K562 (cell line): ENCODE measurements around the gene DNPEP. TPM values are rescaled to one million over a fixed set of nuclear protein-coding genes. Genes with fewer than 3 reads are reported as not detected.

Experiments used
- ATAC-seq: fragments of 200-7000 bp; cut with Tn5 transposase; 3 replicates; pipeline ENCODE4 v1.9.1; 2020; ENCODE audit warnings: moderate library complexity
- BruUV-seq: library from RNA; stranded (reverse); fragments of 400-500 nt; replicated peaks from 2 replicates; lab custom pipeline; 2021; lab: Mats Ljungman, UMichigan
- CTCF ChIA-PET: fragments of 300-600 bp; formaldehyde crosslinking; extraction: SDS; loops from one replicate; lab custom pipeline; 2021; ENCODE audit warnings: low intra/inter-chr PET ratio; lab: Yijun Ruan, JAX
- POLR2A ChIA-PET: fragments of 300-600, 350-650 bp; sonication (Branson Sonifier 250); formaldehyde crosslinking; extraction: SDS; loops from one replicate; lab custom pipeline; 2021; ENCODE audit warnings: antibody characterized with exemption, inconsistent platforms; lab: Yijun Ruan, JAX
- DNase-seq, 4 experiments: peaks; one replicate each; pipeline versions ENCODE4 v3.0.0 to v3.0.0-alpha.2; 2011 to 2018; ENCODE audit warnings: low spot score in 3 of 4, mixed read lengths in 3 of 4; ENCODE audit errors: extremely low read depth in 1 of 4
- FAIRE-seq: peaks from 2 replicates; lab custom pipeline; 2011; peaks lifted over from hg19 to GRCh38; lab: Jason Lieb, UNC
- H2AFZ ChIP-seq: 2 replicates; pipeline ENCODE4 v1.6.0; 2011; ENCODE audit warnings: low read depth, low read length, control low read depth, inconsistent platforms
- H3K27ac ChIP-seq: fragments of 200-600 bp; 3 replicates; pipeline ENCODE4 v1.8.0; 2011; ENCODE audit warnings: low read depth, mild to moderate bottlenecking, control low read depth, inconsistent platforms, low read length, moderate library complexity, mixed read lengths; ENCODE audit errors: extremely low read depth
- H3K27me3 ChIP-seq, 2 experiments: fragments of 300-600 bp in 1 of 2; 2 replicates in 1 of 2; 3 replicates in 1 of 2; pipeline versions ENCODE4 v1.6.0 to v1.8.0; 2011; ENCODE audit warnings: inconsistent platforms in 2 of 2, low read length in 2 of 2, mild to moderate bottlenecking in 1 of 2, mixed read lengths in 1 of 2, moderate library complexity in 1 of 2; ENCODE audit not compliant: control insufficient read depth in 2 of 2, insufficient read depth in 2 of 2
- H3K36me3 ChIP-seq: fragments of 300-600 bp; 3 replicates; pipeline ENCODE4 v1.8.0; 2011; ENCODE audit warnings: mild to moderate bottlenecking, low read length, inconsistent platforms; ENCODE audit not compliant: control insufficient read depth, insufficient read depth
- H3K4me1 ChIP-seq, 2 experiments: fragments of 200-600 bp in 1 of 2; replicated peaks in 1 of 2; 2 replicates in 1 of 2; 3 replicates in 1 of 2; pipeline versions ENCODE4 v1.5.1 to v1.8.0; 2011; ENCODE audit warnings: inconsistent platforms in 2 of 2, low read length in 2 of 2, mild to moderate bottlenecking in 1 of 2, mixed read lengths in 1 of 2, moderate library complexity in 1 of 2; ENCODE audit not compliant: control insufficient read depth in 2 of 2, insufficient read depth in 2 of 2
- H3K4me2 ChIP-seq: 2 replicates; pipeline ENCODE4 v1.6.1; 2011; ENCODE audit warnings: low read length, control low read depth, inconsistent platforms, mixed read lengths; ENCODE audit not compliant: insufficient read depth
- H3K4me3 ChIP-seq: fragments of 200-600 bp; sonication (generic), shearing (Covaris generic); 2 replicates; pipeline ENCODE4 v1.5.1; 2016; ENCODE audit warnings: control low read depth, inconsistent platforms
- H3K79me2 ChIP-seq: fragments of 200-600 bp; 3 replicates; pipeline ENCODE4 v1.8.0; 2011; ENCODE audit warnings: low read length, inconsistent platforms; ENCODE audit not compliant: control insufficient read depth, insufficient read depth
- H3K9ac ChIP-seq, 2 experiments: 2 replicates each; pipeline versions ENCODE4 v1.6.0 to v1.6.1; 2011; ENCODE audit warnings: low read depth in 2 of 2, low read length in 2 of 2, control low read depth in 1 of 2, inconsistent platforms in 1 of 2, mild to moderate bottlenecking in 1 of 2, mixed read lengths in 1 of 2; ENCODE audit not compliant: insufficient read depth in 1 of 2
- H3K9me1 ChIP-seq: one replicate; pipeline ENCODE4 v1.6.0; 2011; ENCODE audit warnings: inconsistent platforms, mild to moderate bottlenecking, low read length, moderate library complexity; ENCODE audit not compliant: control insufficient read depth, insufficient read depth
- H3K9me3 ChIP-seq: replicated peaks from 2 replicates; pipeline ENCODE4 v1.5.1; 2011; ENCODE audit warnings: low read depth, low read length, inconsistent platforms; ENCODE audit not compliant: control insufficient read depth, insufficient read depth
- H4K20me1 ChIP-seq: replicated peaks from 2 replicates; pipeline ENCODE4 v1.6.1; 2011; ENCODE audit warnings: low read length, inconsistent platforms, mixed read lengths; ENCODE audit not compliant: control insufficient read depth, insufficient read depth
- ATF2 ChIP-seq: sonication (generic); formaldehyde crosslinking; IDR thresholded peaks from 2 replicates; pipeline ENCODE4 v1.8.1; 2022; ENCODE audit warnings: missing genetic modification reagents
- ATF7 ChIP-seq: fragments of 450-650 bp; IDR thresholded peaks from 2 replicates; pipeline ENCODE4 v1.7.1; 2014; ENCODE audit warnings: mild to moderate bottlenecking, moderate library complexity
- CBFB ChIP-seq: sonication (generic); formaldehyde crosslinking; IDR thresholded peaks from 2 replicates; pipeline ENCODE4 v1.4.0; 2020; ENCODE audit warnings: mild to moderate bottlenecking, missing genetic modification reagents
- DIDO1 ChIP-seq: fragments of 450-650 bp; IDR thresholded peaks from 2 replicates; pipeline ENCODE4 v1.6.1; 2016; ENCODE audit warnings: low read depth, missing biosample characterization, missing genetic modification characterization
- HDAC3 ChIP-seq: fragments of 450-650 bp; IDR thresholded peaks from 2 replicates; pipeline ENCODE4 v1.6.1; 2018; ENCODE audit warnings: borderline replicate concordance, mild to moderate bottlenecking, moderate library complexity; ENCODE audit not compliant: partially characterized antibody
- MED1 ChIP-seq: sonication (generic); formaldehyde crosslinking; IDR thresholded peaks from 2 replicates; pipeline ENCODE4 v1.8.1; 2023; ENCODE audit warnings: missing genetic modification reagents, borderline replicate concordance
- MITF ChIP-seq: IDR thresholded peaks from 2 replicates; pipeline ENCODE4 v1.6.1; 2014; ENCODE audit warnings: antibody characterized with exemption
- MYC ChIP-seq, 2 experiments: fragments of 250-450 bp in 1 of 2; sonication (Bioruptor Pico) in 1 of 2; IDR thresholded peaks; 2 replicates each; pipeline versions ENCODE4 v1.5.1 to v1.6.1; 2012 to 2021; ENCODE audit warnings: low read depth in 2 of 2, borderline replicate concordance in 1 of 2, improper control_type of control experiment in 1 of 2, low read length in 1 of 2, mild to moderate bottlenecking in 1 of 2, moderate library complexity in 1 of 2
- RBM14 ChIP-seq: fragments of 200-400 bp; formaldehyde crosslinking; IDR thresholded peaks from 2 replicates; pipeline ENCODE4 v1.6.1; 2018; ENCODE audit warnings: low read depth, mild to moderate bottlenecking, low read length, moderate library complexity, borderline replicate concordance; ENCODE audit not compliant: insufficient read depth
- SNRNP70 ChIP-seq: fragments of 200-400 bp; formaldehyde crosslinking; optimal IDR thresholded peaks from 2 replicates; pipeline ENCODE3; 2017; ENCODE audit warnings: low read depth, low read length
- USF2 ChIP-seq: sonication (generic); formaldehyde crosslinking; IDR thresholded peaks from 2 replicates; pipeline ENCODE4 v1.5.0; 2020; ENCODE audit warnings: missing genetic modification reagents
- ZNF280B ChIP-seq: fragments of 250-450 bp; sonication (Bioruptor Pico); IDR thresholded peaks from 2 replicates; pipeline ENCODE4 v1.5.1; 2021; ENCODE audit warnings: mild to moderate bottlenecking
- ZNF830 ChIP-seq: fragments of 250-450 bp; sonication (Bioruptor Pico); IDR thresholded peaks from 2 replicates; pipeline ENCODE4 v1.5.0; 2021; ENCODE audit warnings: mild to moderate bottlenecking
- WGBS: fragments of 100-300 bp; shearing (Covaris generic); methylation state at CpG from one replicate; pipeline ENCODE4 v1.1.6; 2016; ENCODE audit warnings: low coverage, mixed read lengths; ENCODE audit not compliant: insufficient coverage; ENCODE audit errors: missing lambda C conversion rate; 5-methylcytosine and 5-hydroxymethylcytosine counted together
- in situ Hi-C: fragments of 300-500 bp; cut with MboI; formaldehyde crosslinking; loops from 4 replicates; pipeline ENCODE4 v1.15.0; 2018; ENCODE audit warnings: inconsistent platforms, mixed read lengths
- intact Hi-C: fragments of 100-400 bp; cut with micrococcal nuclease; formaldehyde crosslinking; loops from 2 replicates; pipeline ENCODE4 v1.14.2; 2022
- polyA plus RNA-seq, 8 experiments: library from polyadenylated mRNA; depleted of rRNA in 4 of 8; stranded (reverse) in 5 of 8; unstranded in 3 of 8; fragments of >200 nt; fragmentation: Nextera tagmentation in 2 of 8; fragmentation: Illumina TruSeq in 1 of 8; extraction: Ambion mirVana in 2 of 8; extraction: Trizol in 1 of 8; gene quantifications; 2 replicates each; pipeline versions ENCODE4 v1.2.1 to v1.2.3, GENCODE V29; 2011 to 2014; ENCODE audit warnings: inconsistent platforms in 1 of 8, missing spikeins in 1 of 8
- total RNA-seq, 7 experiments: library from RNA; depleted of rRNA in 6 of 7; stranded (reverse); fragments of >200 nt in 6 of 7; fragmentation: Illumina TruSeq in 2 of 7; extraction: Trizol in 2 of 7; gene quantifications; 2 replicates each; pipeline versions ENCODE4 v1.2.1 to v1.2.3, GENCODE V29; 2011 to 2021; ENCODE audit warnings: low replicate concordance in 1 of 7

The DNPEP gene
- total and polyA plus RNA-seq, 9 of the 15 experiments (the other 6 are each of a cell fraction or from before 2014, with no cell fraction given), result 34.6 to 71.4 (median 45.5) TPM

- no peaks in the 10 kb centered on the region for H4K20me1 ChIP-seq
- CTCF ChIA-PET, result no interaction called here
- BruUV-seq, result no TSS peak
- H3K4me1 ChIP-seq, result peaks cover 9 to 11% of the 10 kb centered on the region in 2 experiments; a peak in 4 of 5 replicates
- H3K36me3 ChIP-seq, result no peaks in the 10 kb centered on the region
- no peak overlapping the region for H3K9ac ChIP-seq
- FAIRE-seq (no peak), ATAC-seq (no peak), DNase-seq (no peak)
- TF ChIP-seq HDAC3, result no peak
- no peak for TF ChIP-seq ATF7
- no peak for TF ChIP-seq USF2 (CRISPR knock-in tag)
- no peak for TF ChIP-seq DIDO1 (tag)
- no peak for TF ChIP-seq ZNF830
- TF ChIP-seq ZNF280B (CRISPR knock-in tag), result no peak
- TF ChIP-seq RBM14, result no peak
- no peak for TF ChIP-seq SNRNP70
- no peak for TF ChIP-seq MYC (IDR thresholded peaks at IDR 0.05; ENCODE audit: low read depth, low read length)
- no peak for TF ChIP-seq MYC (CRISPR knock-in tag; IDR thresholded peaks at IDR 0.05; ENCODE audit: borderline replicate concordance, low read depth)
- TF ChIP-seq CBFB (CRISPR knock-in tag), result no peak
- TF ChIP-seq ATF2 (CRISPR knock-in tag), result no peak
- no peak for TF ChIP-seq MED1 (CRISPR knock-in tag)
- TF ChIP-seq MITF, result no peak
- no peaks in the 10 kb centered on the region for H3K27me3 ChIP-seq
- H3K27ac ChIP-seq, result no peak overlapping the region
- no peak overlapping the region for H2AFZ ChIP-seq
- 60% methylated on average over 4 of the region's 7 CpGs for WGBS
- no peaks in the 10 kb centered on the region for H3K9me3 ChIP-seq
- POLR2A ChIA-PET, result interaction anchor here (0.9 kb wide), 1 partner anchor 8 kb away, joined by 3 read pairs; no protein-coding TSS in a partner anchor
- intact Hi-C loops, result no loop called here
- in situ Hi-C loops, result no loop called here
- H3K4me2 ChIP-seq, result no peak overlapping the region
- H3K9me1 ChIP-seq, result no peaks in the 10 kb centered on the region
- H3K79me2 ChIP-seq, result no peaks in the 10 kb centered on the region
- H3K4me3 ChIP-seq, result no peak overlapping the region
Observed at GRCh38 chr2:219426534-219427136, 38.9 kb upstream of the DNPEP start.
